ENCODE measurements around the gene ZNF777. TPM values are rescaled to one million over a fixed set of nuclear protein-coding genes. Genes with fewer than 3 reads are reported as not detected.

The ZNF777 gene
- total and polyA plus RNA-seq, 12 donors: 6.1 to 9.1 (median 7.7) TPM

- H3K27me3 ChIP-seq: no peaks in the 10 kb centered on the region
- peaks cover 0 to 18% (median 14%) of the 10 kb centered on the region in 9 donors for H3K36me3 ChIP-seq
- H3K27ac ChIP-seq: peak within 1 kb of the TSS; percentile 64 to 93 (median 86)
- H3K9me3 ChIP-seq: no peaks in the 10 kb centered on the region
- ATAC-seq (peak; percentile 78 to 93 (median 89)), DNase-seq (peak; percentile 64 to 87)
- peak within 1 kb of the TSS; percentile 59 to 94 (median 70) for H3K4me3 ChIP-seq
- intact Hi-C loops (cut with DNase I): loop anchor here in 4 of 10 donors (5.0 to 10.0 kb wide), 5 partner anchors 73 to 235 kb away; partner anchors contain the start of gene ZNF783 (in 2 of the 4)
- H3K4me1 ChIP-seq: peaks cover 5 to 27% (median 15%) of the 10 kb centered on the region in 9 donors
- WGBS, 2 donors: 0 to 1% methylated on average over 86 to 109 of the region's 109 CpGs
- peak; percentile 32 to 85 (median 62) for TF ChIP-seq CTCF (IDR thresholded peaks at IDR 0.05)
These were observed 36.8 kb upstream of the ZNF777 start, which contains the start of gene ZNF746 for GRCh38 chr7:149497467-149498261. TSS of gene ZNF746 (minus strand) at chr7:149497809. CDS start at chr7:149497536, 273 bp downstream.

GRCh38 chr7:149496642-149497391 lies 36.0 kb upstream of the ZNF777 start:
- Histone ChIP-seq H3K4me3 (peak overlapping the region; percentile 59 to 94 (median 70)), H3K4me1 (peaks cover 5 to 27% (median 15%) of the 10 kb centered on the region in 9 donors), H3K36me3 (peaks cover 0 to 26% (median 22%) of the 10 kb centered on the region in 9 donors), H3K27me3 (no peaks in the 10 kb centered on the region), H3K27ac (peak overlapping the region; percentile 64 to 93 (median 86)), H3K9me3 (no peaks in the 10 kb centered on the region)
- DNase-seq (peak; percentile 59 to 68), ATAC-seq (peak; percentile 37 to 73 (median 58))
- 3 to 5% methylated on average over 39 to 51 of the region's 51 CpGs for WGBS, 2 donors
- intact Hi-C loops (cut with DNase I): loop anchor here in 4 of 10 donors (5.0 to 10.0 kb wide), 5 partner anchors 72 to 235 kb away; partner anchors contain the start of gene ZNF783 (in 2 of the 4)
- TF ChIP-seq CTCF (IDR thresholded peaks at IDR 0.05): no peak

GRCh38 chr7:149495785-149496641 lies 35.2 kb upstream of the ZNF777 start:
- 38% methylated on average over 12 of the region's 13 CpGs for whole genome bisulfite sequencing, 2 donors
- intact Hi-C loops (cut with DNase I): loop anchor here in 4 of 10 donors (5.0 to 10.0 kb wide), 5 partner anchors 71 to 234 kb away; partner anchors contain the start of gene ZNF783 (in 2 of the 4)
- Histone ChIP-seq H3K27me3 (no peaks in the 10 kb centered on the region), H3K4me1 (peaks cover 5 to 27% (median 15%) of the 10 kb centered on the region in 9 donors), H3K9me3 (no peaks in the 10 kb centered on the region), H3K4me3 (peak overlapping the region; percentile 59 to 94 (median 70)), H3K27ac (peak overlapping the region in 5 of 10 donors; percentile 86 to 90 (median 88)), H3K36me3 (peaks cover 0 to 34% (median 29%) of the 10 kb centered on the region in 9 donors)
- DNase-seq (peak; percentile 60 to 78), ATAC-seq (peak; percentile 15 to 67 (median 57))
- TF ChIP-seq CTCF (IDR thresholded peaks at IDR 0.05): no peak
